Measurements from ENCODE around the gene MACROH2A2. TPM values are rescaled to one million over a fixed set of nuclear protein-coding genes. Genes with fewer than 3 reads are reported as not detected.

The MACROH2A2 gene
- total and polyA plus RNA-seq, 2 of the 13 experiments (the other 11 are each of a cell fraction or from before 2014, with no cell fraction given), result 9.8 to 43.1 TPM

- TF ChIP-seq ZNF597 (CRISPR knock-in tag; IDR thresholded peaks at IDR 0.05), result no peak
- TF ChIP-seq JARID2 (CRISPR knock-in tag; IDR thresholded peaks at IDR 0.05; ENCODE audit: insufficient replicate concordance), result no peak
- TF ChIP-seq, protein P1, sequence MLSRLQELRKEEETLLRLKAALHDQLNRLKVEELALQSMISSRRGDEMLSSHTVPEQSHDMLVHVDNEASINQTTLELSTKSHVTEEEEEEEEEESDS (CRISPR knock-in tag; IDR thresholded peaks at IDR 0.05; ENCODE audit: borderline replicate concordance), result peak; percentile 73
- TF ChIP-seq ERF (CRISPR knock-in tag; IDR thresholded peaks at IDR 0.05), result peak; percentile 63; the same call in 1 of the 2 replicates
- TF ChIP-seq, protein P2, sequence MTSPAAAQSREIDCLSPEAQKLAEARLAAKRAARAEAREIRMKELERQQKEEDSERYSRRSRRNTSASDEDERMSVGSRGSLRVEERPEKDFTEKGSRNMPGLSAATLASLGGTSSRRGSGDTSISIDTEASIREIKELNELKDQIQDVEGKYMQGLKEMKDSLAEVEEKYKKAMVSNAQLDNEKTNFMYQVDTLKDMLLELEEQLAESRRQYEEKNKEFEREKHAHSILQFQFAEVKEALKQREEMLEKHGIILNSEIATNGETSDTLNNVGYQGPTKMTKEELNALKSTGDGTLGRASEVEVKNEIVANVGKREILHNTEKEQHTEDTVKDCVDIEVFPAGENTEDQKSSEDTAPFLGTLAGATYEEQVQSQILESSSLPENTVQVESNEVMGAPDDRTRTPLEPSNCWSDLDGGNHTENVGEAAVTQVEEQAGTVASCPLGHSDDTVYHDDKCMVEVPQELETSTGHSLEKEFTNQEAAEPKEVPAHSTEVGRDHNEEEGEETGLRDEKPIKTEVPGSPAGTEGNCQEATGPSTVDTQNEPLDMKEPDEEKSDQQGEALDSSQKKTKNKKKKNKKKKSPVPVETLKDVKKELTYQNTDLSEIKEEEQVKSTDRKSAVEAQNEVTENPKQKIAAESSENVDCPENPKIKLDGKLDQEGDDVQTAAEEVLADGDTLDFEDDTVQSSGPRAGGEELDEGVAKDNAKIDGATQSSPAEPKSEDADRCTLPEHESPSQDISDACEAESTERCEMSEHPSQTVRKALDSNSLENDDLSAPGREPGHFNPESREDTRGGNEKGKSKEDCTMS (CRISPR knock-in tag; conservative IDR thresholded peaks at IDR 0.05), result no peak
- TF ChIP-seq ZNF556 (CRISPR knock-in tag; IDR thresholded peaks at IDR 0.05; ENCODE audit: borderline replicate concordance), result peak; percentile 15; the same call in 1 of the 2 replicates
- peak; percentile 56 for TF ChIP-seq PAXIP1 (CRISPR knock-in tag; conservative IDR thresholded peaks at IDR 0.05)
- TF ChIP-seq ETS1 (CRISPR knock-in tag; IDR thresholded peaks at IDR 0.05), result no peak
- TF ChIP-seq ZNF850 (CRISPR knock-in tag; conservative IDR thresholded peaks at IDR 0.05), result no peak
- no peak for TF ChIP-seq ZNF484 (CRISPR knock-in tag; IDR thresholded peaks at IDR 0.05; ENCODE audit: borderline replicate concordance, low read depth)
- no peak for TF ChIP-seq NCOA5 (CRISPR knock-in tag; IDR thresholded peaks at IDR 0.05)
- peak; percentile 26; the same call in 1 of the 2 replicates for TF ChIP-seq ZNF503 (CRISPR knock-in tag; IDR thresholded peaks at IDR 0.05)
- TF ChIP-seq, protein P3, sequence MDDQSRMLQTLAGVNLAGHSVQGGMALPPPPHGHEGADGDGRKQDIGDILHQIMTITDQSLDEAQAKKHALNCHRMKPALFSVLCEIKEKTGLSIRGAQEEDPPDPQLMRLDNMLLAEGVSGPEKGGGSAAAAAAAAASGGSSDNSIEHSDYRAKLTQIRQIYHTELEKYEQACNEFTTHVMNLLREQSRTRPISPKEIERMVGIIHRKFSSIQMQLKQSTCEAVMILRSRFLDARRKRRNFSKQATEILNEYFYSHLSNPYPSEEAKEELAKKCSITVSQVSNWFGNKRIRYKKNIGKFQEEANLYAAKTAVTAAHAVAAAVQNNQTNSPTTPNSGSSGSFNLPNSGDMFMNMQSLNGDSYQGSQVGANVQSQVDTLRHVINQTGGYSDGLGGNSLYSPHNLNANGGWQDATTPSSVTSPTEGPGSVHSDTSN (CRISPR knock-in tag; IDR thresholded peaks at IDR 0.05; ENCODE audit: borderline replicate concordance), result peak; percentile 55; the same call in 1 of the 2 replicates
- TF ChIP-seq ARID2 (CRISPR knock-in tag; IDR thresholded peaks at IDR 0.05; ENCODE audit: borderline replicate concordance), result no peak
- peak; percentile 75; the same call in 1 of the 2 replicates for TF ChIP-seq KDM4B (CRISPR knock-in tag; IDR thresholded peaks at IDR 0.05)
- no peak for TF ChIP-seq MLLT10 (CRISPR knock-in tag; IDR thresholded peaks at IDR 0.05)
These were observed 94.0 kb downstream of the MACROH2A2 start, which contains the start of gene TYSND1 (continued) for GRCh38 chr10:70146489-70147258.
